ENCODE data around the gene TGFBR1.

- TF ChIP-seq, protein P1, sequence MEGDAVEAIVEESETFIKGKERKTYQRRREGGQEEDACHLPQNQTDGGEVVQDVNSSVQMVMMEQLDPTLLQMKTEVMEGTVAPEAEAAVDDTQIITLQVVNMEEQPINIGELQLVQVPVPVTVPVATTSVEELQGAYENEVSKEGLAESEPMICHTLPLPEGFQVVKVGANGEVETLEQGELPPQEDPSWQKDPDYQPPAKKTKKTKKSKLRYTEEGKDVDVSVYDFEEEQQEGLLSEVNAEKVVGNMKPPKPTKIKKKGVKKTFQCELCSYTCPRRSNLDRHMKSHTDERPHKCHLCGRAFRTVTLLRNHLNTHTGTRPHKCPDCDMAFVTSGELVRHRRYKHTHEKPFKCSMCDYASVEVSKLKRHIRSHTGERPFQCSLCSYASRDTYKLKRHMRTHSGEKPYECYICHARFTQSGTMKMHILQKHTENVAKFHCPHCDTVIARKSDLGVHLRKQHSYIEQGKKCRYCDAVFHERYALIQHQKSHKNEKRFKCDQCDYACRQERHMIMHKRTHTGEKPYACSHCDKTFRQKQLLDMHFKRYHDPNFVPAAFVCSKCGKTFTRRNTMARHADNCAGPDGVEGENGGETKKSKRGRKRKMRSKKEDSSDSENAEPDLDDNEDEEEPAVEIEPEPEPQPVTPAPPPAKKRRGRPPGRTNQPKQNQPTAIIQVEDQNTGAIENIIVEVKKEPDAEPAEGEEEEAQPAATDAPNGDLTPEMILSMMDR (conservative IDR thresholded peaks at IDR 0.05; ENCODE audit: low read length) = no peak
- no peak for TF ChIP-seq EZH2phosphoT487 (IDR thresholded peaks at IDR 0.05; ENCODE audit: borderline replicate concordance)
Measured at GRCh38 chr9:99154356-99154755, 49.4 kb downstream of the TGFBR1 start.

All from Loucy (cell line).